ENCODE measurements around the gene METTL3.

DNA sequence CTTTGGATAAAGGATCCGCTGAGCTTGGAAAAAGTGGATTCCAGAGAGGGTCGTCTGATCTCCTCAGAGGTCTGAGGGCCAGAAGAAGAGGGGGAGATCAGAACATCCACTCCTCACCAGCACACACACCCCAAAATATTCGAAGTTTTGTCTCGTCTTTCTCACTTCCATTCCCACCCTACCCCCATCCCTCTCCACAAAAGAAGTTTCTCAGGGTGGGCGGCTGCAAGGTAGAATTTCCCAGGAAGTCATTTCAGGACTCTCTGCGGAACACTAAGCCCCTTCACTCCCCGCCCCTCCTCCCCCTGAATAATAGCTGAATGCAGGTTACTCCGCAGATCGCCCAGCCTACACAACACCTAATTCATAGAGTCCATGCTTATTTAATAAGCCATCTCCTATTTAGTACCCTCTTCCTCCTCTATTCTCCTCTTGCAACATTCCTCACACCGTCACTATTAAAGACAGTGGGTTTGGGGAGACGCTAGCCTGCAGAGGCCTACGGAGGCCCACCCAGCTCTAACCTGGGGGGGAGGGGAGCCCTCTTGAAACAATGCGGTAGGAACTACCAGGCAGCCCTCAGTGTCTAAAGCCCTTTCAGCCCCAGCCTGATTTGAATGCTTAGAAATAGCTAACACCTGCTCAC, 15.7 kb upstream of the METTL3 start:
- TF ChIP-seq POLR2A (IDR thresholded peaks at IDR 0.05): no peak
- TF ChIP-seq, protein P1, sequence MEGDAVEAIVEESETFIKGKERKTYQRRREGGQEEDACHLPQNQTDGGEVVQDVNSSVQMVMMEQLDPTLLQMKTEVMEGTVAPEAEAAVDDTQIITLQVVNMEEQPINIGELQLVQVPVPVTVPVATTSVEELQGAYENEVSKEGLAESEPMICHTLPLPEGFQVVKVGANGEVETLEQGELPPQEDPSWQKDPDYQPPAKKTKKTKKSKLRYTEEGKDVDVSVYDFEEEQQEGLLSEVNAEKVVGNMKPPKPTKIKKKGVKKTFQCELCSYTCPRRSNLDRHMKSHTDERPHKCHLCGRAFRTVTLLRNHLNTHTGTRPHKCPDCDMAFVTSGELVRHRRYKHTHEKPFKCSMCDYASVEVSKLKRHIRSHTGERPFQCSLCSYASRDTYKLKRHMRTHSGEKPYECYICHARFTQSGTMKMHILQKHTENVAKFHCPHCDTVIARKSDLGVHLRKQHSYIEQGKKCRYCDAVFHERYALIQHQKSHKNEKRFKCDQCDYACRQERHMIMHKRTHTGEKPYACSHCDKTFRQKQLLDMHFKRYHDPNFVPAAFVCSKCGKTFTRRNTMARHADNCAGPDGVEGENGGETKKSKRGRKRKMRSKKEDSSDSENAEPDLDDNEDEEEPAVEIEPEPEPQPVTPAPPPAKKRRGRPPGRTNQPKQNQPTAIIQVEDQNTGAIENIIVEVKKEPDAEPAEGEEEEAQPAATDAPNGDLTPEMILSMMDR (IDR thresholded peaks at IDR 0.05): no peak
